ENCODE results near the gene JAGN1. TPM values are rescaled to one million over a fixed set of nuclear protein-coding genes. Genes with fewer than 3 reads are reported as not detected.
A peak's percentile ranks its signal among the peaks of the same experiment; 100 is the strongest.
"Not testable (repeated sequence)": the region's sequence is repeated elsewhere in the genome, so short reads cannot be mapped to it uniquely, and the experiment has no call there.

The JAGN1 gene
- total RNA-seq, 1 donor from 2014 or later, result 25.0 TPM

GRCh38 chr3:9916734-9917680 lies 26.6 kb downstream of the JAGN1 start, which contains the start of gene IL17RC:
Gene IL17RC (plus strand): TSS chr3:9917098. CDS start chr3:9917316, 218 bp downstream.
- peak; percentile 39 to 80 for DNase-seq (ENCODE audit: low read depth in 2 of 2)

GRCh38 chr3:9917820-9918219 lies 27.4 kb downstream of the JAGN1 start:
- no peak for DNase-seq (ENCODE audit: low read depth in 2 of 2)

GRCh38 chr3:9918261-9919038 lies 28.0 kb downstream of the JAGN1 start:
- DNase-seq (ENCODE audit: low read depth in 2 of 2), result no peak

- DNase-seq (ENCODE audit: low read depth in 2 of 2), result no peak
Observed at GRCh38 chr3:9928158-9928557, 37.7 kb downstream of the JAGN1 start.

- peak in 1 of 2 donors; percentile 30 for DNase-seq (ENCODE audit: low read depth in 2 of 2)
Observed at GRCh38 chr3:9930804-9931418, 40.5 kb downstream of the JAGN1 start.

GRCh38 chr3:9932535-9932842 lies 42.1 kb downstream of the JAGN1 start:
- no peak for DNase-seq (ENCODE audit: low read depth in 2 of 2)

GRCh38 chr3:9932843-9933560 lies 42.6 kb downstream of the JAGN1 start:
- peak; percentile 68 to 91 for DNase-seq (ENCODE audit: low read depth in 2 of 2)

GRCh38 chr3:9933561-9934234 lies 43.3 kb downstream of the JAGN1 start, which contains the start of gene CRELD1:
Gene CRELD1 (plus strand): TSS chr3:9933834. CDS start chr3:9934439, 605 bp downstream.
- peak; percentile 91 to 97 for DNase-seq (ENCODE audit: low read depth in 2 of 2)

- DNase-seq (ENCODE audit: low read depth in 2 of 2), result no peak
Observed at GRCh38 chr3:9934235-9934621, 43.8 kb downstream of the JAGN1 start.

GRCh38 chr3:9934993-9935392 lies 44.6 kb downstream of the JAGN1 start:
- no peak for DNase-seq (ENCODE audit: low read depth in 2 of 2)

GRCh38 chr3:9935966-9936510 lies 45.6 kb downstream of the JAGN1 start:
- no peak for DNase-seq (ENCODE audit: low read depth in 2 of 2)

GRCh38 chr3:9937486-9938238 lies 47.3 kb downstream of the JAGN1 start:
- DNase-seq (ENCODE audit: low read depth in 2 of 2), result no peak

- DNase-seq (ENCODE audit: low read depth in 2 of 2), result no peak
Observed at GRCh38 chr3:9938966-9939365, 48.6 kb downstream of the JAGN1 start.

GRCh38 chr3:9939906-9940305 lies 49.5 kb downstream of the JAGN1 start:
- not testable (repeated sequence) for DNase-seq (ENCODE audit: low read depth in 2 of 2)

GRCh38 chr3:9940746-9941145 lies 50.3 kb downstream of the JAGN1 start:
- DNase-seq (ENCODE audit: low read depth in 2 of 2), result no peak

- DNase-seq (ENCODE audit: low read depth in 2 of 2), result no peak
Observed at GRCh38 chr3:9942164-9942563, 51.8 kb downstream of the JAGN1 start.

GRCh38 chr3:9942934-9943690 lies 52.7 kb downstream of the JAGN1 start:
- DNase-seq (ENCODE audit: low read depth in 2 of 2), result no peak

Measured in dermis microvascular lymphatic vessel endothelial cell (primary cell).